ENCODE data around the gene SMAD2.

SMAD2 gene

DNA sequence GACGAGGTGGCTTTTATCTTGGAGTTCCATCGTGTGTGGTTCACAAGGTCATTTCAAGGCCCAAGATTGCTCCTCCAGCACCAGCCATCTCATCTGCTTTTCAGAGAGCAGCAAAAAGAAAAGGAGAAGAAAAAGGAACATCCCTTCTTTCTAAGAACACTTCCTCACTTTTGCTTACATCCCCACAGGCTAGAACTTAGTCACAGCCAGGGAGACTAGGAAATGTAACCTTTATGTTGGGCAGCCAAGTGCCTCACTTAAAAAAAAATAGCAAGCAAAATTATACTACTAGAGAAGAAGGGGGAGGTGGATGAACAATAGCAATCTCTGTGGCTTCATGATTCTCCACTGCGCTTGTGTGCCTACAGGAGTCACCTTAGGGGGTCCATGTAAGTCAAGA lies 141.8 kb downstream of the SMAD2 start:
- Histone ChIP-seq H3K4me3 (ENCODE audit: low read length, poor library complexity, severe bottlenecking) (no peak overlapping the region), H3K36me3 (ENCODE audit: insufficient read depth, low read length) (no peaks in the 10 kb centered on the region), H3K4me1 (ENCODE audit: insufficient read depth, low read length, poor library complexity, severe bottlenecking) (no peaks in the 10 kb centered on the region), H3K9me2 (replicated peaks; ENCODE audit: low read depth, low read length) (no peaks in the 10 kb centered on the region), H3K79me2 (ENCODE audit: insufficient read depth, low read length) (no peaks in the 10 kb centered on the region), H4K20me1 (ENCODE audit: insufficient read depth, low read length, poor library complexity, severe bottlenecking) (no peaks in the 10 kb centered on the region), H3K9me3 (ENCODE audit: insufficient read depth, low read depth, low read length) (peaks cover 11% of the 10 kb centered on the region; the same call in 1 of the 2 replicates), H3K4me2 (ENCODE audit: low read depth, low read length, poor library complexity, severe bottlenecking) (no peak overlapping the region), H3K9ac (ENCODE audit: low read depth, low read length, poor library complexity, severe bottlenecking) (no peak overlapping the region), H3F3A (ENCODE audit: low read depth) (no peaks in the 10 kb centered on the region), H3K27me3 (ENCODE audit: insufficient read depth, low read length, poor library complexity, severe bottlenecking) (no peaks in the 10 kb centered on the region), H2AFZ (ENCODE audit: low read length) (no peak overlapping the region)
- no peak for TF ChIP-seq EZH2phosphoT487 (IDR thresholded peaks at IDR 0.05; ENCODE audit: borderline replicate concordance)
- TF ChIP-seq, protein P1, sequence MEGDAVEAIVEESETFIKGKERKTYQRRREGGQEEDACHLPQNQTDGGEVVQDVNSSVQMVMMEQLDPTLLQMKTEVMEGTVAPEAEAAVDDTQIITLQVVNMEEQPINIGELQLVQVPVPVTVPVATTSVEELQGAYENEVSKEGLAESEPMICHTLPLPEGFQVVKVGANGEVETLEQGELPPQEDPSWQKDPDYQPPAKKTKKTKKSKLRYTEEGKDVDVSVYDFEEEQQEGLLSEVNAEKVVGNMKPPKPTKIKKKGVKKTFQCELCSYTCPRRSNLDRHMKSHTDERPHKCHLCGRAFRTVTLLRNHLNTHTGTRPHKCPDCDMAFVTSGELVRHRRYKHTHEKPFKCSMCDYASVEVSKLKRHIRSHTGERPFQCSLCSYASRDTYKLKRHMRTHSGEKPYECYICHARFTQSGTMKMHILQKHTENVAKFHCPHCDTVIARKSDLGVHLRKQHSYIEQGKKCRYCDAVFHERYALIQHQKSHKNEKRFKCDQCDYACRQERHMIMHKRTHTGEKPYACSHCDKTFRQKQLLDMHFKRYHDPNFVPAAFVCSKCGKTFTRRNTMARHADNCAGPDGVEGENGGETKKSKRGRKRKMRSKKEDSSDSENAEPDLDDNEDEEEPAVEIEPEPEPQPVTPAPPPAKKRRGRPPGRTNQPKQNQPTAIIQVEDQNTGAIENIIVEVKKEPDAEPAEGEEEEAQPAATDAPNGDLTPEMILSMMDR (conservative IDR thresholded peaks at IDR 0.05; ENCODE audit: low read length), result no peak

- no peaks in the 10 kb centered on the region for H3K79me2 ChIP-seq (ENCODE audit: insufficient read depth, low read length)
- peaks cover 11% of the 10 kb centered on the region; the same call in 1 of the 2 replicates for H3K9me3 ChIP-seq (ENCODE audit: insufficient read depth, low read depth, low read length)
- no peaks in the 10 kb centered on the region for H3F3A ChIP-seq (ENCODE audit: low read depth)
- no peak overlapping the region for H3K4me3 ChIP-seq (ENCODE audit: low read length, poor library complexity, severe bottlenecking)
- peaks cover 5% of the 10 kb centered on the region for H3K27me3 ChIP-seq (ENCODE audit: insufficient read depth, low read length, poor library complexity, severe bottlenecking)
- no peak for TF ChIP-seq EZH2phosphoT487 (IDR thresholded peaks at IDR 0.05; ENCODE audit: borderline replicate concordance)
- TF ChIP-seq, protein P1 (conservative IDR thresholded peaks at IDR 0.05; ENCODE audit: low read length), result no peak
- H3K36me3 ChIP-seq (ENCODE audit: insufficient read depth, low read length), result no peaks in the 10 kb centered on the region
- H3K9ac ChIP-seq (ENCODE audit: low read depth, low read length, poor library complexity, severe bottlenecking), result no peak overlapping the region
- no peak overlapping the region for H2AFZ ChIP-seq (ENCODE audit: low read length)
- H3K9me2 ChIP-seq (replicated peaks; ENCODE audit: low read depth, low read length), result no peaks in the 10 kb centered on the region
- H4K20me1 ChIP-seq (ENCODE audit: insufficient read depth, low read length, poor library complexity, severe bottlenecking), result no peaks in the 10 kb centered on the region
- H3K4me1 ChIP-seq (ENCODE audit: insufficient read depth, low read length, poor library complexity, severe bottlenecking), result peaks cover 8% of the 10 kb centered on the region
- H3K4me2 ChIP-seq (ENCODE audit: low read depth, low read length, poor library complexity, severe bottlenecking), result no peak overlapping the region
These were observed 148.9 kb downstream of the SMAD2 start for GRCh38 chr18:47781561-47781960.

GRCh38 chr18:47780011-47780725 lies 150.3 kb downstream of the SMAD2 start:
- no peak for TF ChIP-seq EZH2phosphoT487 (IDR thresholded peaks at IDR 0.05; ENCODE audit: borderline replicate concordance)
- TF ChIP-seq, protein P1 (conservative IDR thresholded peaks at IDR 0.05; ENCODE audit: low read length), result no peak
- H3K9ac ChIP-seq (ENCODE audit: low read depth, low read length, poor library complexity, severe bottlenecking), result no peak overlapping the region
- H3K4me1 ChIP-seq (ENCODE audit: insufficient read depth, low read length, poor library complexity, severe bottlenecking), result peaks cover 8% of the 10 kb centered on the region
- H4K20me1 ChIP-seq (ENCODE audit: insufficient read depth, low read length, poor library complexity, severe bottlenecking), result no peaks in the 10 kb centered on the region
- H3K36me3 ChIP-seq (ENCODE audit: insufficient read depth, low read length), result no peaks in the 10 kb centered on the region
- H3K9me2 ChIP-seq (replicated peaks; ENCODE audit: low read depth, low read length), result no peaks in the 10 kb centered on the region
- no peak overlapping the region for H3K4me2 ChIP-seq (ENCODE audit: low read depth, low read length, poor library complexity, severe bottlenecking)
- peaks cover 5% of the 10 kb centered on the region for H3K27me3 ChIP-seq (ENCODE audit: insufficient read depth, low read length, poor library complexity, severe bottlenecking)
- H3K79me2 ChIP-seq (ENCODE audit: insufficient read depth, low read length), result no peaks in the 10 kb centered on the region
- H3K9me3 ChIP-seq (ENCODE audit: insufficient read depth, low read depth, low read length), result peaks cover 11% of the 10 kb centered on the region; the same call in 1 of the 2 replicates
- H2AFZ ChIP-seq (ENCODE audit: low read length), result no peak overlapping the region
- H3F3A ChIP-seq (ENCODE audit: low read depth), result no peaks in the 10 kb centered on the region
- no peak overlapping the region for H3K4me3 ChIP-seq (ENCODE audit: low read length, poor library complexity, severe bottlenecking)

Measured in Loucy (cell line).